KG1 (cell line): ENCODE results near the gene TRPM2.

Source experiments
- DNase-seq: peaks from one replicate; lab custom pipeline; 2025; lab: John Stamatoyannopoulos, UW

Gene TRPM2

GRCh38 chr21:44445145-44445812 lies 91.9 kb downstream of the TRPM2 start:
- no peak for DNase-seq

- no peak for DNase-seq
These were observed 95.3 kb downstream of the TRPM2 start for GRCh38 chr21:44448651-44449131.

- DNase-seq, result no peak
These were observed 96.3 kb downstream of the TRPM2 start for GRCh38 chr21:44449473-44450363.

- DNase-seq, result no peak
These were observed 97.0 kb downstream of the TRPM2 start for GRCh38 chr21:44450402-44450801.

GRCh38 chr21:44450999-44451398 lies 97.6 kb downstream of the TRPM2 start:
- DNase-seq, result no peak

- no peak for DNase-seq
These were observed 99.7 kb downstream of the TRPM2 start for GRCh38 chr21:44453120-44453519.

- DNase-seq, result no peak
These were observed 100.6 kb downstream of the TRPM2 start for GRCh38 chr21:44454058-44454457.

- DNase-seq, result no peak
These were observed 101.5 kb downstream of the TRPM2 start, which contains the start of gene LRRC3 for GRCh38 chr21:44454747-44455523. LRRC3 (plus strand) TSS chr21:44455510; CDS start chr21:44456645, 1,135 bp downstream.

GRCh38 chr21:44455524-44456213 lies 102.2 kb downstream of the TRPM2 start:
- DNase-seq, result no peak

- no peak for DNase-seq
These were observed 102.9 kb downstream of the TRPM2 start for GRCh38 chr21:44456214-44456914.

GRCh38 chr21:44456915-44457736 lies 103.7 kb downstream of the TRPM2 start:
- no peak for DNase-seq

- DNase-seq, result no peak
These were observed 105.7 kb downstream of the TRPM2 start for GRCh38 chr21:44458971-44459711.

GRCh38 chr21:44459712-44460440 lies 106.5 kb downstream of the TRPM2 start:
- DNase-seq, result no peak

GRCh38 chr21:44460441-44460755 lies 107.0 kb downstream of the TRPM2 start:
- DNase-seq, result no peak

- DNase-seq, result no peak
These were observed 107.6 kb downstream of the TRPM2 start for GRCh38 chr21:44461005-44461404.

- DNase-seq, result no peak
These were observed 108.1 kb downstream of the TRPM2 start for GRCh38 chr21:44461464-44462001.

- no peak for DNase-seq
These were observed 108.8 kb downstream of the TRPM2 start for GRCh38 chr21:44462086-44462833.

GRCh38 chr21:44462834-44463200 lies 109.4 kb downstream of the TRPM2 start:
- no peak for DNase-seq
